A549 (cell line): ENCODE results near the gene RFC1. TPM values are rescaled to one million over a fixed set of nuclear protein-coding genes. Genes with fewer than 3 reads are reported as not detected.

Source experiments
- ATAC-seq, 2 experiments: fragments of 200-7000 bp in 1 of 2; fragments of >200 bp in 1 of 2; cut with Nextera tagmentation in 1 of 2; cut with Tn5 transposase in 1 of 2; 3 replicates each; pipeline versions ENCODE4 v1.8.0 to v1.9.1; 2018 to 2020; ENCODE audit warnings: mild to moderate bottlenecking in 1 of 2, moderate library complexity in 1 of 2
- CTCF ChIA-PET: fragments of 300-600 bp; sonication (Branson Sonifier 250); formaldehyde crosslinking; extraction: SDS; loops from one replicate; lab custom pipeline; 2021; ENCODE audit warnings: antibody characterized with exemption, inconsistent platforms; lab: Yijun Ruan, JAX
- POLR2A ChIA-PET: fragments of 350-600 bp; formaldehyde crosslinking; extraction: SDS; loops from one replicate; lab custom pipeline; 2021; ENCODE audit warnings: antibody characterized with exemption, inconsistent platforms; lab: Yijun Ruan, JAX
- DNase-seq, 2 experiments: peaks; one replicate each; pipeline versions ENCODE4 v3.0.0 to v3.0.0-alpha.2; 2011 to 2016; ENCODE audit warnings: low read depth in 1 of 2, low spot score in 1 of 2
- FAIRE-seq: peaks from 2 replicates; lab custom pipeline; 2011; peaks lifted over from hg19 to GRCh38; lab: Jason Lieb, UNC
- H3K27ac ChIP-seq, 2 experiments: fragments of >200 bp; sonication (Bioruptor Twin); formaldehyde crosslinking; 3 replicates each; pipeline ENCODE4 v1.5.1; 2016 to 2017
- H3K4me1 ChIP-seq: fragments of >200 bp; sonication (Bioruptor Twin); formaldehyde crosslinking; 3 replicates; pipeline ENCODE4 v1.6.1; 2016
- H3K4me2 ChIP-seq: fragments of >200 bp; sonication (Bioruptor Twin); formaldehyde crosslinking; 3 replicates; pipeline ENCODE4 v1.6.1; 2016
- H3K4me3 ChIP-seq: fragments of >200 bp; sonication (Bioruptor Twin); formaldehyde crosslinking; 3 replicates; pipeline ENCODE4 v1.5.1; 2016
- H3K9me3 ChIP-seq: fragments of >200 bp; sonication (Bioruptor Twin); formaldehyde crosslinking; 3 replicates; pipeline ENCODE4 v1.6.1; 2016
- CEBPB ChIP-seq, 2 experiments: fragments of >200 bp in 1 of 2; sonication (Bioruptor Twin) in 1 of 2; formaldehyde crosslinking in 1 of 2; IDR thresholded peaks; 2 replicates each; pipeline ENCODE4 v1.6.1; 2012 to 2016
- EHMT2 ChIP-seq: fragments of 200-600 bp; sonication (generic); IDR thresholded peaks from 2 replicates; pipeline ENCODE4 v1.6.1; 2016; ENCODE audit warnings: antibody characterized with exemption, low read depth, mild to moderate bottlenecking, moderate library complexity
- GATA3 ChIP-seq: IDR thresholded peaks from 2 replicates; pipeline ENCODE4 v1.6.1; 2012; ENCODE audit warnings: borderline replicate concordance
- KDM1A ChIP-seq: fragments of 200-600 bp; sonication (generic); IDR thresholded peaks from 2 replicates; pipeline ENCODE4 v1.6.1; 2016; ENCODE audit warnings: low read depth, mild to moderate bottlenecking
- NFE2L2 ChIP-seq: fragments of 150-350 bp; conservative IDR thresholded peaks from 2 replicates; pipeline ENCODE4 v1.6.1; 2014; ENCODE audit warnings: low read length
- PHF8 ChIP-seq: fragments of 200-600 bp; sonication (generic); IDR thresholded peaks from 2 replicates; pipeline ENCODE4 v1.6.1; 2016; ENCODE audit warnings: low read depth, mild to moderate bottlenecking, antibody characterized with exemption, moderate library complexity, borderline replicate concordance
- RARB ChIP-seq: fragments of 250-450 bp; sonication (Bioruptor Pico); IDR thresholded peaks from 2 replicates; pipeline ENCODE4 v1.8.0; 2021; ENCODE audit warnings: mild to moderate bottlenecking, moderate library complexity
- RFX5 ChIP-seq: fragments of 450-650 bp; IDR thresholded peaks from 2 replicates; pipeline ENCODE4 v1.7.1; 2014; ENCODE audit warnings: antibody characterized with exemption, mild to moderate bottlenecking, moderate library complexity
- ZC3H11A ChIP-seq: fragments of 450-650 bp; IDR thresholded peaks from 2 replicates; pipeline ENCODE4 v1.6.1; 2014; ENCODE audit warnings: antibody characterized with exemption, mild to moderate bottlenecking
- WGBS: methylation state at CpG from one replicate; pipeline ENCODE4 v1.1.6; 2017; ENCODE audit errors: missing lambda C conversion rate; 5-methylcytosine and 5-hydroxymethylcytosine counted together
- polyA plus RNA-seq, 4 experiments: library from polyadenylated mRNA; depleted of rRNA in 3 of 4; stranded (reverse); fragments of >200 nt; fragmentation: RNase III in 1 of 4; extraction: RNeasy Plus Mini Kit Qiagen cat#74134 plus additional on column Dnase treatment in 1 of 4; gene quantifications; 2 replicates in 3 of 4; 3 replicates in 1 of 4; pipeline ENCODE4 v1.2.3, GENCODE V29; 2011 to 2017
- TF ChIP-seq, protein P1 (sequence below): fragments of 200-600 bp; sonication (generic); IDR thresholded peaks from 2 replicates; pipeline ENCODE4 v1.6.1; 2016; ENCODE audit warnings: antibody characterized with exemption, mild to moderate bottlenecking, moderate library complexity
- TF ChIP-seq, protein P2 (sequence below): fragments of 450-650 bp; IDR thresholded peaks from 2 replicates; pipeline ENCODE4 v1.6.1; 2014; ENCODE audit warnings: antibody characterized with exemption
- TF ChIP-seq, protein P3 (sequence below): fragments of 250-450 bp; sonication (Bioruptor Pico); IDR thresholded peaks from 2 replicates; pipeline ENCODE4 v1.5.0; 2021; ENCODE audit warnings: mild to moderate bottlenecking, moderate library complexity, borderline replicate concordance

Gene RFC1
- polyA plus RNA-seq, 2 of the 4 experiments (the other 2 are of a cell fraction): 24.5 to 46.5 TPM

DNA sequence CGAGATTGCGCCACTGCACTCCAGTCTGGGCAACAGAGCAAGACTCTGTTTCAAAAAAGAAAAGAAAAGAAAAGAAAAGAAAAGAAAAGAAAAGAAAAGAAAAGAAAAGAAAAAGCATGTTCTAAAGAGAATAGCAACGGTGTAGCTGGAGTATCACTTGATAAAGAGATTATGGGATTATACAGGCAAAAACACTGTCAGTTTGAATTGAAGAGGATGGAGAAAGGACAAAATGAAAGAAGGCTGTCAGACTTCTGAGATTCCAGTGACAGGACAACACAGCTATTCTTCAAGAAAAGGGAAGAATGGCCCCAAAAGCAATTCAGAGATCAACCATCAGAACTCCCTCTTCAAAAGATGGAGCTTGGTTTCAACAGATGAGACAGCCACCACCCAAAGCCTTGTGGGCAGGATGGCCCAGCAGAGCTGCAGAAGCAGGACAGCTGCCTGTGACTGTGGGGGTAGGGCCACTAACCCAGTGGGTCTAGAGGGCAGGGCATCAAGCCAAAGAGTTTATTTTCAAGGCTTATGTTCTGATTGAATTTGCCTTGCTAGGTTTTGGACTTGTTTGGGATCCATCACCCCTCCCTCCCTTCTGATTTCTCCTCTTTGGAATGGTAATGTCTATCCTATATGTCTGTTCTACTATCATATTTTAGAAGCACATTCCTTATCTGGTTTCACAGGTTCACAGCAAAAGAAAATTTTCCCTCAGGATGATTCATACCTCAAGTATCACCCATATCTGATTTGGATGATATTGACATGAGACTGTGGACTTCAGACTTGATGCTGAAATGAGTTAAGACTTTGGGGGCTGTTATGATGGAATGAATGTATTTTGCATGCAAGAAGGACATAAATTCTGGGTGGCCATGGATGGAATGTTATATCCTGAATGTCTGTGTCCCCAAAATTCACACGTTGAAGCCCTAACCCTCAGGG lies 17.5 kb downstream of the RFC1 start:
- ATAC-seq: peak in 1 of 2 experiments; percentile 79; a peak in 3 of 6 replicates
- H3K27ac ChIP-seq: peak overlapping the region; percentile 7 to 53; a peak in 3 of 6 replicates
- peak; percentile 63; the same call in 1 of the 2 replicates for TF ChIP-seq GATA3
- no peak for TF ChIP-seq CEBPB (IDR thresholded peaks at IDR 0.05)
- TF ChIP-seq, all 56 proteins: peak for 1
- Histone ChIP-seq H3K4me1 (peaks cover 18% of the 10 kb centered on the region), H3K4me3 (no peak overlapping the region), H3K9me3 (no peaks in the 10 kb centered on the region), H3K4me2 (peak overlapping the region; percentile 42; the same call in 2 of the 3 replicates)
- no peak for FAIRE-seq
- 82% methylated on average over 4 of the region's 4 CpGs for WGBS
- ChIA-PET POLR2A (no interaction called here), CTCF (no interaction called here)
- peak in 1 of 2 experiments; percentile 33 for DNase-seq

DNA sequence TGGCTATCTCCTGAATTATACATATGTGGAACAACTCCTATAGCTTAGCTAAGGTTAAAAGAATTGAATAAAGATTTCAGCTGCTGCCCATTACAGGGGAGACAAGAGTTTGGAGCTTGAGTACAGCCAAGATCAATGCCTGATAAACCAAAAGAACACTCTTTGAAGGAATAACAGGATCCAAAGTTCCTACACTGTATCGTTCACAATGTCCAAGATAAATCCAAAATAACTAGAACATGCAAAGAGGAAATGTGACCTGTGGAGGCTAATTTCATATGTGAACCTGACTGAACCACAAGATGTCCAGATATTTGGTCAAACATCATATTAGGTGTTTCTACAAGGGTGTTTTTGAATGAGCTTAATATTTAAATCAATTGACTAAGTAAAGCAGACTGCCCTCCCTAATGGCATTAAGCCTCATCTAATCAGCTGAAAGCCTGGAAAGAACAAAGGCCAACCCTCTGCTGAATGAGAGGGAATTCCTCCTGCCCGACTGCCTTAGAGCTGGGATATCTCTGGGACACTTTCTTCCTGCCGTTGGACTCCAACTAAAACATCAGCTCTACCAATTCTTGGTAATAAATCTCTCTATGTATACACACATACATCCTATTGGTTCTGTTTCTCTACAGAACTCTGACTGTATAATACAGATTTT lies 19.2 kb downstream of the RFC1 start:
- ATAC-seq (no peak), FAIRE-seq (no peak), DNase-seq (no peak)
- H3K9me3 ChIP-seq: no peaks in the 10 kb centered on the region
- 81% methylated on average over 3 of the region's 3 CpGs for WGBS
- H3K4me3 ChIP-seq: no peak overlapping the region
- CTCF ChIA-PET: interaction anchor here (0.5 kb wide), 1 partner anchor 73 kb away, joined by 3 read pairs; no protein-coding TSS in a partner anchor
- TF ChIP-seq PHF8: no peak
- POLR2A ChIA-PET: no interaction called here
- H3K4me2 ChIP-seq: no peak overlapping the region
- H3K4me1 ChIP-seq: peaks cover 12% of the 10 kb centered on the region
- H3K27ac ChIP-seq: no peak overlapping the region

DNA sequence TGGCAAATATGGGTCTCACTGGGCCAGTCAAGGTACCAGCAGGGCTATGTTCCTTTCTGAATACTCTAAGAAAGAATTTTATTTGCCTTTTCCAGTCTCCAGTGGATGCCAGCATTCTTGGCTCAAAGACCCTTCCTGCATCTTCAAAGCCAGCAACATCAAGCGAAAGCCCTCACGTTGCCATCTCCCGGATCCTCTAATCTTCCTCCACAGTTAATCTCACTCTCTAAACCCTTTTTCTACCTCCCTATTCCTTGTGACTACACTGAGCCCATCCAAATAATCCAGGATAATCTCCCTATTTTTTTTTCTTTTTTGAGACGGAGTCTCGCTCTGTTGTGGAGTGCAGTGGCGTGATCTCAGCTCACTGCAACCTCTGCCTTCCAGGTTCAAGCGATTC lies 23.4 kb downstream of the RFC1 start:
- CTCF ChIA-PET: no interaction called here

More for the DNA sequence above, 23.4 kb downstream of the RFC1 start:
- no peaks in the 10 kb centered on the region for H3K9me3 ChIP-seq
- ATAC-seq (no peak), DNase-seq (no peak), FAIRE-seq (no peak)
- H3K4me1 ChIP-seq: peaks cover 12% of the 10 kb centered on the region; the same call in 1 of the 3 replicates
- POLR2A ChIA-PET: no interaction called here
- H3K4me2 ChIP-seq: no peak overlapping the region
- no peak for TF ChIP-seq RFX5
- TF ChIP-seq, protein P1, sequence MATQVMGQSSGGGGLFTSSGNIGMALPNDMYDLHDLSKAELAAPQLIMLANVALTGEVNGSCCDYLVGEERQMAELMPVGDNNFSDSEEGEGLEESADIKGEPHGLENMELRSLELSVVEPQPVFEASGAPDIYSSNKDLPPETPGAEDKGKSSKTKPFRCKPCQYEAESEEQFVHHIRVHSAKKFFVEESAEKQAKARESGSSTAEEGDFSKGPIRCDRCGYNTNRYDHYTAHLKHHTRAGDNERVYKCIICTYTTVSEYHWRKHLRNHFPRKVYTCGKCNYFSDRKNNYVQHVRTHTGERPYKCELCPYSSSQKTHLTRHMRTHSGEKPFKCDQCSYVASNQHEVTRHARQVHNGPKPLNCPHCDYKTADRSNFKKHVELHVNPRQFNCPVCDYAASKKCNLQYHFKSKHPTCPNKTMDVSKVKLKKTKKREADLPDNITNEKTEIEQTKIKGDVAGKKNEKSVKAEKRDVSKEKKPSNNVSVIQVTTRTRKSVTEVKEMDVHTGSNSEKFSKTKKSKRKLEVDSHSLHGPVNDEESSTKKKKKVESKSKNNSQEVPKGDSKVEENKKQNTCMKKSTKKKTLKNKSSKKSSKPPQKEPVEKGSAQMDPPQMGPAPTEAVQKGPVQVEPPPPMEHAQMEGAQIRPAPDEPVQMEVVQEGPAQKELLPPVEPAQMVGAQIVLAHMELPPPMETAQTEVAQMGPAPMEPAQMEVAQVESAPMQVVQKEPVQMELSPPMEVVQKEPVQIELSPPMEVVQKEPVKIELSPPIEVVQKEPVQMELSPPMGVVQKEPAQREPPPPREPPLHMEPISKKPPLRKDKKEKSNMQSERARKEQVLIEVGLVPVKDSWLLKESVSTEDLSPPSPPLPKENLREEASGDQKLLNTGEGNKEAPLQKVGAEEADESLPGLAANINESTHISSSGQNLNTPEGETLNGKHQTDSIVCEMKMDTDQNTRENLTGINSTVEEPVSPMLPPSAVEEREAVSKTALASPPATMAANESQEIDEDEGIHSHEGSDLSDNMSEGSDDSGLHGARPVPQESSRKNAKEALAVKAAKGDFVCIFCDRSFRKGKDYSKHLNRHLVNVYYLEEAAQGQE: no peak
- no peak for TF ChIP-seq KDM1A
- TF ChIP-seq RARB: no peak
- TF ChIP-seq EHMT2: no peak
- TF ChIP-seq, protein P2, sequence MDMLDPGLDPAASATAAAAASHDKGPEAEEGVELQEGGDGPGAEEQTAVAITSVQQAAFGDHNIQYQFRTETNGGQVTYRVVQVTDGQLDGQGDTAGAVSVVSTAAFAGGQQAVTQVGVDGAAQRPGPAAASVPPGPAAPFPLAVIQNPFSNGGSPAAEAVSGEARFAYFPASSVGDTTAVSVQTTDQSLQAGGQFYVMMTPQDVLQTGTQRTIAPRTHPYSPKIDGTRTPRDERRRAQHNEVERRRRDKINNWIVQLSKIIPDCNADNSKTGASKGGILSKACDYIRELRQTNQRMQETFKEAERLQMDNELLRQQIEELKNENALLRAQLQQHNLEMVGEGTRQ: no peak
- TF ChIP-seq, protein P3, sequence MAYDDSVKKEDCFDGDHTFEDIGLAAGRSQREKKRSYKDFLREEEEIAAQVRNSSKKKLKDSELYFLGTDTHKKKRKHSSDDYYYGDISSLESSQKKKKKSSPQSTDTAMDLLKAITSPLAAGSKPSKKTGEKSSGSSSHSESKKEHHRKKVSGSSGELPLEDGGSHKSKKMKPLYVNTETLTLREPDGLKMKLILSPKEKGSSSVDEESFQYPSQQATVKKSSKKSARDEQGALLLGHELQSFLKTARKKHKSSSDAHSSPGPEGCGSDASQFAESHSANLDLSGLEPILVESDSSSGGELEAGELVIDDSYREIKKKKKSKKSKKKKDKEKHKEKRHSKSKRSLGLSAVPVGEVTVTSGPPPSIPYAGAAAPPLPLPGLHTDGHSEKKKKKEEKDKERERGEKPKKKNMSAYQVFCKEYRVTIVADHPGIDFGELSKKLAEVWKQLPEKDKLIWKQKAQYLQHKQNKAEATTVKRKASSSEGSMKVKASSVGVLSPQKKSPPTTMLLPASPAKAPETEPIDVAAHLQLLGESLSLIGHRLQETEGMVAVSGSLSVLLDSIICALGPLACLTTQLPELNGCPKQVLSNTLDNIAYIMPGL (CRISPR knock-in tag): no peak
- TF ChIP-seq NFE2L2: no peak
- no peak for TF ChIP-seq ZC3H11A
- TF ChIP-seq, all 56 proteins: peak for 0
- Histone ChIP-seq H3K4me3 (no peak overlapping the region), H3K27ac (no peak overlapping the region)
- 95% methylated on average over 7 of the region's 7 CpGs for WGBS
